Endodermal cell (in vitro differentiated cells): ENCODE data around the gene KIFC3. TPM values are rescaled to one million over a fixed set of nuclear protein-coding genes. Genes with fewer than 3 reads are reported as not detected.

Source experiments
- DNase-seq: peaks from one replicate; pipeline ENCODE4 v3.0.0-alpha.2; 2017
- H3K27ac ChIP-seq: 2 replicates; pipeline ENCODE4 v1.5.1; 2013; ENCODE audit warnings: mild to moderate bottlenecking, low read depth, low read length, moderate library complexity
- H3K27me3 ChIP-seq: 2 replicates; pipeline ENCODE4 v1.6.1; 2013; ENCODE audit warnings: mild to moderate bottlenecking, low read length, moderate library complexity; ENCODE audit not compliant: insufficient read depth, control insufficient read depth, poor library complexity, severe bottlenecking
- H3K36me3 ChIP-seq: 2 replicates; pipeline ENCODE4 v1.7.0; 2013; ENCODE audit warnings: mild to moderate bottlenecking, low read length, moderate library complexity; ENCODE audit not compliant: control insufficient read depth, insufficient read depth
- H3K4me1 ChIP-seq: one replicate; pipeline ENCODE4 v1.7.0; 2013; ENCODE audit warnings: low read length; ENCODE audit not compliant: control insufficient read depth, insufficient read depth
- H3K4me3 ChIP-seq: 2 replicates; pipeline ENCODE4 v1.5.1; 2013; ENCODE audit warnings: mild to moderate bottlenecking, low read length, moderate library complexity
- H3K9ac ChIP-seq: 2 replicates; pipeline ENCODE4 v1.6.1; 2013; ENCODE audit warnings: mild to moderate bottlenecking, low read length, moderate library complexity; ENCODE audit not compliant: poor library complexity, severe bottlenecking; ENCODE audit errors: extremely low read depth
- H3K9me3 ChIP-seq: 2 replicates; pipeline ENCODE4 v1.6.1; 2013; ENCODE audit warnings: mild to moderate bottlenecking, low read length, moderate library complexity; ENCODE audit not compliant: control insufficient read depth
- H3K27ac Mint-ChIP-seq: 2 replicates; pipeline ENCODE4 v1.8.0; 2020; ENCODE audit warnings: mixed read lengths
- H3K27me3 Mint-ChIP-seq: 2 replicates; pipeline ENCODE4 v1.8.0; 2021; ENCODE audit warnings: mild to moderate bottlenecking, mixed read lengths; ENCODE audit not compliant: insufficient read depth
- H3K36me3 Mint-ChIP-seq: 2 replicates; pipeline ENCODE4 v1.8.0; 2020; ENCODE audit warnings: low read depth, mixed read lengths
- H3K4me1 Mint-ChIP-seq: 2 replicates; pipeline ENCODE4 v1.8.0; 2020; ENCODE audit warnings: mixed read lengths
- H3K4me3 Mint-ChIP-seq: 2 replicates; pipeline ENCODE4 v1.8.0; 2020; ENCODE audit warnings: mild to moderate bottlenecking, moderate library complexity, mixed read lengths
- H3K9me3 Mint-ChIP-seq: 2 replicates; pipeline ENCODE4 v1.8.0; 2020; ENCODE audit warnings: mild to moderate bottlenecking, mixed read lengths
- WGBS, 2 experiments: methylation state at CpG; one replicate each; pipeline versions ENCODE4 v1.1.5 to v1.1.7; 2013; ENCODE audit warnings: missing lambda C conversion rate in 2 of 2, mixed read lengths in 1 of 2; ENCODE audit not compliant: insufficient coverage in 1 of 2, insufficient read length in 1 of 2; 5-methylcytosine and 5-hydroxymethylcytosine counted together
- total RNA-seq, 2 donors: library from RNA; stranded (reverse); fragmentation: NEBNext Ultra II Directional in 1 of 2; extraction: Animal tissue kit (Norgen Biotek cat#: 25700) in 1 of 2; gene quantifications; 2 replicates in 1 of 2; 3 replicates in 1 of 2; pipeline ENCODE4 v1.2.1, GENCODE V29; 2021
- TF ChIP-seq, protein P1 (sequence below): fragments of 200-600 bp; sonication (generic); conservative IDR thresholded peaks from 2 replicates; pipeline ENCODE4 v1.5.0; 2021; ENCODE audit warnings: antibody characterized with exemption, mild to moderate bottlenecking

KIFC3 gene
- total RNA-seq, 2 donors from 2014 or later, result 39.2 to 39.3 TPM

DNA sequence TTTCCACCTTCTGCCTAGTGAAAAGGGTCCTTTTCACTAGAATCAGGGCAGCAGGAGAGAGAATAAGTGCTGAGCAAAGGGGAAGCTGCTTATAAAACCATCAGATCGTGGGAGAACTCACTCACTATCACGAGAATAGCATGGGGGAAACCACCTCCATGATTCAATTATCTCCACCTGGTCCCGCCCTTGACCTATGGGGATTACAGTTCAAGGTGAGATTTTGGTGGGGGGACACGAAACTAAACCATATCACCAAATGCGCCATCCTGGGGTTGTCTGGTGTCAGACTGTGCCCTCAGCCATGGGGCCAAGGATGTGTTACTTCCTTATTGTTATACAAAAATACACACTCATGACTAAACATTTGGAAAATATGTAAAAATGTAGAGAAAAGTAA lies 77.1 kb downstream of the KIFC3 start:
- TF ChIP-seq, protein P1, sequence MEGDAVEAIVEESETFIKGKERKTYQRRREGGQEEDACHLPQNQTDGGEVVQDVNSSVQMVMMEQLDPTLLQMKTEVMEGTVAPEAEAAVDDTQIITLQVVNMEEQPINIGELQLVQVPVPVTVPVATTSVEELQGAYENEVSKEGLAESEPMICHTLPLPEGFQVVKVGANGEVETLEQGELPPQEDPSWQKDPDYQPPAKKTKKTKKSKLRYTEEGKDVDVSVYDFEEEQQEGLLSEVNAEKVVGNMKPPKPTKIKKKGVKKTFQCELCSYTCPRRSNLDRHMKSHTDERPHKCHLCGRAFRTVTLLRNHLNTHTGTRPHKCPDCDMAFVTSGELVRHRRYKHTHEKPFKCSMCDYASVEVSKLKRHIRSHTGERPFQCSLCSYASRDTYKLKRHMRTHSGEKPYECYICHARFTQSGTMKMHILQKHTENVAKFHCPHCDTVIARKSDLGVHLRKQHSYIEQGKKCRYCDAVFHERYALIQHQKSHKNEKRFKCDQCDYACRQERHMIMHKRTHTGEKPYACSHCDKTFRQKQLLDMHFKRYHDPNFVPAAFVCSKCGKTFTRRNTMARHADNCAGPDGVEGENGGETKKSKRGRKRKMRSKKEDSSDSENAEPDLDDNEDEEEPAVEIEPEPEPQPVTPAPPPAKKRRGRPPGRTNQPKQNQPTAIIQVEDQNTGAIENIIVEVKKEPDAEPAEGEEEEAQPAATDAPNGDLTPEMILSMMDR, result no peak
- Mint-ChIP-seq H3K9me3 (no peaks in the 10 kb centered on the region), H3K4me1 (peaks cover 3% of the 10 kb centered on the region), H3K27ac (no peak overlapping the region), H3K4me3 (no peak overlapping the region), H3K27me3 (no peaks in the 10 kb centered on the region), H3K36me3 (no peaks in the 10 kb centered on the region)
- no peak overlapping the region for H3K27ac ChIP-seq
- H3K4me1 ChIP-seq, result no peaks in the 10 kb centered on the region
- DNase-seq, result no peak
- H3K9me3 ChIP-seq, result no peaks in the 10 kb centered on the region
- H3K4me3 ChIP-seq, result no peak overlapping the region
- H3K27me3 ChIP-seq, result no peaks in the 10 kb centered on the region
- no peaks in the 10 kb centered on the region for H3K36me3 ChIP-seq
- H3K9ac ChIP-seq, result no peak overlapping the region
- 94 to 100% methylated on average over 2 to 5 of the region's 5 CpGs for WGBS, 2 experiments

DNA sequence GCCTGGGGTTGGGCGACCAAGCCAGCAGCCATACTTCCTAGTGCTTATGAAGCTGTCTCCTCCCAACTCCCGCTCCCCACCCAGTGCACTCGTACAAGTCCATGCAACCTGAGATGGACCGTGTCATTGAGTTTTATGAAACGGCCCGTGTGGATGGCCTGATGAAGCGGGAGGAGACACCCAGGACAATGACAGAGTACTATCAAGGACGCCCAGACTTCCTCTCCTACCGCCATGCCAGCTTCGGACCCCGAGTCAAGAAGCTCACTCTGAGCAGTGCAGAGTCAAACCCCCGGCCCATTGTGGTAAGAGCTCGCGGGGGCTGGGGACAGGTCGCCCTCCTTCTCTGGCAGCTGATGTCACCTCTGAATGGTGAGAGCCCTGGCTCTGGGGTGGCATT lies 77.8 kb downstream of the KIFC3 start:
- no peak overlapping the region for H3K4me3 Mint-ChIP-seq
- peaks cover 3% of the 10 kb centered on the region for H3K4me1 Mint-ChIP-seq
- WGBS, 2 experiments, result 95 to 96% methylated on average over 11 to 15 of the region's 15 CpGs
- no peak overlapping the region for H3K27ac Mint-ChIP-seq
- no peaks in the 10 kb centered on the region for H3K9me3 Mint-ChIP-seq
- no peak for DNase-seq
- no peaks in the 10 kb centered on the region for H3K36me3 Mint-ChIP-seq
- TF ChIP-seq, protein P1, result no peak
- Histone ChIP-seq H3K4me1 (no peaks in the 10 kb centered on the region), H3K9ac (no peak overlapping the region), H3K4me3 (no peak overlapping the region), H3K27me3 (no peaks in the 10 kb centered on the region), H3K27ac (no peak overlapping the region), H3K9me3 (no peaks in the 10 kb centered on the region), H3K36me3 (no peaks in the 10 kb centered on the region)
- no peaks in the 10 kb centered on the region for H3K27me3 Mint-ChIP-seq

GRCh38 chr16:57723170-57723569 lies 79.1 kb downstream of the KIFC3 start:
- no peaks in the 10 kb centered on the region for H3K9me3 ChIP-seq
- DNase-seq, result peak; percentile 85
- H3K4me3 ChIP-seq, result no peak overlapping the region
- WGBS, 2 experiments, result 67 to 75% methylated on average over 7 of the region's 7 CpGs
- H3K27me3 Mint-ChIP-seq, result no peaks in the 10 kb centered on the region
- no peaks in the 10 kb centered on the region for H3K36me3 ChIP-seq
- no peaks in the 10 kb centered on the region for H3K27me3 ChIP-seq
- H3K9me3 Mint-ChIP-seq, result no peaks in the 10 kb centered on the region
- TF ChIP-seq, protein P1, result peak; percentile 76
- H3K4me1 ChIP-seq, result no peaks in the 10 kb centered on the region
- no peak overlapping the region for H3K9ac ChIP-seq
- H3K27ac Mint-ChIP-seq, result no peak overlapping the region
- no peaks in the 10 kb centered on the region for H3K36me3 Mint-ChIP-seq
- peaks cover 3% of the 10 kb centered on the region for H3K4me1 Mint-ChIP-seq
- H3K4me3 Mint-ChIP-seq, result no peak overlapping the region
- H3K27ac ChIP-seq, result no peak overlapping the region
